Lung (tissue), 16 donors: ENCODE data around the gene TSPO2. TPM values are rescaled to one million over a fixed set of nuclear protein-coding genes. Genes with fewer than 3 reads are reported as not detected.

Experiments
- ATAC-seq: fragments of 200-7000 bp; cut with Tn5 transposase; one replicate; pipeline ENCODE4 v1.9.1; 2020; ENCODE audit warnings: moderate number of reproducible peaks; ENCODE audit not compliant: insufficient read depth, low FRiP score
- DNase-seq, 3 donors: peaks; one replicate each; pipeline ENCODE4 v3.0.0-alpha.2; 2013 to 2017
- H3K27ac ChIP-seq, 2 donors: one replicate each; pipeline ENCODE4 v1.5.1; 2013; ENCODE audit warnings: mild to moderate bottlenecking in 2 of 2, moderate library complexity in 2 of 2, control low read depth in 1 of 2, inconsistent platforms in 1 of 2, low read depth in 1 of 2, low read length in 1 of 2
- H3K27me3 ChIP-seq, 3 donors: one replicate each; pipeline ENCODE4 v1.5.1; 2013; ENCODE audit warnings: low read length in 2 of 3; ENCODE audit not compliant: control insufficient read depth in 3 of 3, insufficient read depth in 3 of 3
- H3K36me3 ChIP-seq, 4 donors: one replicate each; pipeline ENCODE4 v1.5.1; 2013; ENCODE audit warnings: low read length in 4 of 4, mild to moderate bottlenecking in 1 of 4, moderate library complexity in 1 of 4; ENCODE audit not compliant: control insufficient read depth in 4 of 4, insufficient read depth in 4 of 4
- H3K4me1 ChIP-seq, 5 donors: one replicate each; pipeline ENCODE4 v1.5.1; 2013; ENCODE audit warnings: low read length in 5 of 5, mild to moderate bottlenecking in 2 of 5, moderate library complexity in 1 of 5; ENCODE audit not compliant: control insufficient read depth in 5 of 5, insufficient read depth in 5 of 5
- H3K4me3 ChIP-seq: one replicate; pipeline ENCODE4 v1.5.1; 2013; ENCODE audit warnings: mild to moderate bottlenecking, control low read depth, moderate library complexity
- H3K9ac ChIP-seq, 2 donors: one replicate each; pipeline ENCODE4 v1.5.1; 2013; ENCODE audit warnings: low read length in 2 of 2, control low read depth in 1 of 2; ENCODE audit not compliant: insufficient read depth in 1 of 2
- H3K9me3 ChIP-seq, 4 donors: one replicate each; pipeline ENCODE4 v1.5.1; 2013; ENCODE audit warnings: low read length in 3 of 4, mild to moderate bottlenecking in 1 of 4, moderate library complexity in 1 of 4; ENCODE audit not compliant: control insufficient read depth in 4 of 4, insufficient read depth in 3 of 4
- CTCF ChIP-seq: IDR thresholded peaks from 2 replicates; pipeline ENCODE4 v1.5.1; 2012; ENCODE audit warnings: mild to moderate bottlenecking; ENCODE audit errors: control extremely low read depth, extremely low read depth
- WGBS, 2 donors: extraction: QIAGEN DNeasy Blood & Tissue Kit; methylation state at CpG; one replicate each; pipeline ENCODE4 v1.1.7; 2013; 5-methylcytosine and 5-hydroxymethylcytosine counted together
- long read RNA-seq, 5 donors: transcript quantifications; one replicate each; lab custom pipeline, GENCODE V29; 2026
- polyA plus RNA-seq, 2 donors: library from polyadenylated mRNA; stranded (reverse); fragments of 200-250 nt; gene quantifications; one replicate each; pipeline ENCODE4 v1.2.1, GENCODE V29; 2013
- total RNA-seq, 2 donors: library from RNA; depleted of rRNA in 1 of 2; stranded (reverse); fragments of >200 nt in 1 of 2; gene quantifications; one replicate each; pipeline ENCODE4 v1.2.1, GENCODE V29; 2014 to 2021
- donor health status: control.
- donor health status: control.
- donor health status: Bipolar disorder and iron deficiency.
- donor health status: healthy.
- donor health status: DM: yes; HTN: yes; CAD: no.

The TSPO2 gene
- under 1 TPM in 1 of 2 donors, not detected in 1; 0.57 TPM for total RNA-seq
- under 1 TPM in 1 of 2 donors, not detected in 1; 0.07 TPM for polyA plus RNA-seq
- long read RNA-seq, donor 1 = 0 reads
- long read RNA-seq, donor 2 = 0 reads
- long read RNA-seq, donor 3 = 0 reads
- long read RNA-seq, donor 4 = 0 reads
- long read RNA-seq, donor 5 = 0 reads

GRCh38 chr6:41042226-41043055 lies at the start of gene TSPO2:
Gene TSPO2, plus strand, starts transcription at chr6:41042467. Its CDS starts 519 bp downstream, at chr6:41042986.
- DNase-seq (no peak), ATAC-seq (no peak)
- WGBS, 2 donors = 89 to 90% methylated on average over 10 of the region's 10 CpGs
- no peak within 1 kb of the TSS for H3K27ac ChIP-seq
- H3K4me3 ChIP-seq = no peak within 1 kb of the TSS
- H3K9me3 ChIP-seq = no peaks in the 10 kb centered on the region
- no peaks in the 10 kb centered on the region for H3K36me3 ChIP-seq
- TF ChIP-seq CTCF = no peak
- peaks cover 0 to 7% (median 0%) of the 10 kb centered on the region in 5 donors for H3K4me1 ChIP-seq
- no peaks in the 10 kb centered on the region for H3K27me3 ChIP-seq
- no peak within 1 kb of the TSS for H3K9ac ChIP-seq

GRCh38 chr6:40992746-40993145 lies 49.5 kb upstream of the TSPO2 start:
- no peak for DNase-seq
- Histone ChIP-seq H3K27me3 (no peaks in the 10 kb centered on the region), H3K9ac (no peak overlapping the region), H3K27ac (no peak overlapping the region), H3K4me1 (peaks cover 0 to 17% (median 8%) of the 10 kb centered on the region in 5 donors), H3K4me3 (no peak overlapping the region), H3K36me3 (no peaks in the 10 kb centered on the region), H3K9me3 (no peaks in the 10 kb centered on the region)
- no peak for TF ChIP-seq CTCF
- 82 to 93% methylated on average over 3 of the region's 3 CpGs for WGBS, 2 donors
- no peak for ATAC-seq

GRCh38 chr6:40996591-40997233 lies 45.6 kb upstream of the TSPO2 start:
- peak; percentile 58 to 73 (median 72) for DNase-seq
- H3K9ac ChIP-seq = no peak overlapping the region
- H3K4me3 ChIP-seq = no peak overlapping the region
- no peaks in the 10 kb centered on the region for H3K9me3 ChIP-seq
- peaks cover 0 to 17% (median 13%) of the 10 kb centered on the region in 5 donors for H3K4me1 ChIP-seq
- 50 to 66% methylated on average over 6 of the region's 6 CpGs for WGBS, 2 donors
- no peaks in the 10 kb centered on the region for H3K36me3 ChIP-seq
- peak overlapping the region; percentile 84 to 86 for H3K27ac ChIP-seq
- no peak for TF ChIP-seq CTCF
- no peaks in the 10 kb centered on the region for H3K27me3 ChIP-seq
- no peak for ATAC-seq
